GM21576 (cell line): ENCODE results near the gene DHX35.

Experiments used
- ATAC-seq: cut with Tn5 transposase; IDR thresholded peaks from one replicate; pipeline ENCODE4 v1.9.1; 2021; ENCODE audit warnings: mild to moderate bottlenecking, moderate library complexity; ENCODE audit not compliant: unreplicated experiment

Gene DHX35

DNA sequence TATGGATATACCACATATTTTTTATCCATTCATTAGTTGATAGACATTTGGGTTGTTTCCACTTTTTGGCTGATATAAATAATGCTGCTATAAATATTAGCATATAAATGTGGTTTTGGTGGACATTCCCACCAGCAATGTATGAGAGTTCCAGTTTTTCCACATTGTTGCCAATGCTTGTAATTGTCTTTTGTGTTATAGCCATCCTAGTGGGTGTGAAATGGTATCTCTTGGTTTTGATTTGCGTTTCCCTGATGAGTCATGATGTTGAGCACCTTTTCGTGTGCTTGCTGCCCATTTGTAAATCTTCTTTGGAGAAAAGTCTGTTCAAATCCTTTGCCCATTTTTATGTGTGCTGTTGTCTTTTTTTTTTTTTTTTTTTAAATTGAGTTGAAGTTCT lies 54.4 kb downstream of the DHX35 start:
- ATAC-seq: no peak

DNA sequence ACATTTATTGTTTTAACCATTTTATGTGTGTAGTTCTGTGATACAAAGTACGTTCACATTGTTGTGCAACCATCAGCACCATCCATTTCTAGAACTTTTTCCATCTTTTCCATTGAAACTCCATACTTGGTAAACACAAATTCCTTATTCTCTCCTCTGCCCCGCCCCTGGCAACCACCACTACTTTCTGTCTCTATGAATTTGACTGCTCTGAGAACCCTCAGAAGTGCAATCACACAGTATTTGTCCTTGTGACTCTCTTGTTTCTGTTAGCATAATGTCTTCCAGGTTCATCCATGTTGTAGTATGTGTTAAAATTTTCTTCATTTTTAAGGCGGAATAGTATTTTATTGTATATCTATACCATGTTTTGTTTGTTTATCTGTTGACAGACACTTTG lies 56.9 kb downstream of the DHX35 start:
- ATAC-seq: no peak

DNA sequence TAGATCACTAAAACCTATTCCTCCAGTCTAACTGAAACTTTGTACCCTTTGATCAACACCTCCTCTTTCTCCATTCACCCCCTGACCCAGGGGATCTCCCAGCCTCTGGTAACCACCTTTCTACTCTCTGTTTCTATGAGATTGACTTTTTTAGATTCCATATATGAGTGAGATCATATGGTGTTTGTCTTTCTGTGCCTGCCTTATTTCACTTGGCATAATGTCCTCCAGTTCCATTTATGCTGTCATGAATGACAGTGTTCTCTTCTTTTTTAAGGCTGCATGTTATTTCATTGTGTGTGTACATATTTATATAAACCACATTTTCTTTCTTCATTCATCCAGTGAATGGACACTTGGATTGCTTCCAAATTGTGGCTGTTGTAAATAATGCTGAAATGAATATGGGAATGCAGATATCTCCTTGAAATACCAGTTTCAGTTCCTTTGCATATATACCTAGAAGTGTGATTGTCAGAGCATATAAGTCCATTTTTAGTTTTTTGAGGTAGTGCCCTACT lies 57.7 kb downstream of the DHX35 start:
- ATAC-seq: peak; percentile 72

DNA sequence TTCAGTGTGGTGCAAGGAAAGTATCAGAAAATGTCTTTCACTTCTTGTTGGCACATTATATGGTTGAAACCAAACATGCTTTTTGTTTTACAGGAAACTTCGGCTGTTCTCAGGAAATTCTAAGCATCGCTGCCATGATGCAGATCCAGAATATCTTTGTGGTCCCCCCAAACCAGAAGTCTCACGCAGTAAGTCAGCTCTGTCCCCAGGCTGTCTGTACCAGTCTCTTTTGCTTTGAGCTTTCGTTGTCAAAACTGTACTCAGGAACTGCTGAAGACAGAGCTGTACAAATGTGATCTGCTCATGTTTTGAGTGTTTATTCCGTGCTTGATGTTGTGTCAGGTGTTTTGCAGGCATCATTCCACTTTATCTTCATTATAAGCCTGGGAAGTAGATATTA lies 59.6 kb downstream of the DHX35 start:
- ATAC-seq: no peak

DNA sequence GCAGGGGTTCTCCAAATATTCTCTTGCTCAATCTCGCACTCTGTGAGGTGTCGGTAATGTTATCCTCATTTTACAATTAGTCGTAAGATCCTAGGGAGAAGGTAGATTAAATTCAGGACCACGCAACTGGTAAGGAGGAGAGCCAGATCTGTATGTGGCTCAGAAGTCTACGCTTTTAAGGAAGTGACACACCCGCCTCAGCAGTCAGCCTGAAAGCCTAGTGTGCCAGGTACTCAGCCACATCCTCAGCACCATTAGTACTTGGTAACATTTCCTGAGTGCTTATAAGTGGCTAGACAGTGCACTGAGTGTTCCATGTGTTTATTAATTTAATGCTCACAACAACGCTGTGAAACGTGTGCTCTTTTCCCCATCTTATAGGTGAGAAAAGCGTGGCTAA lies 63.7 kb downstream of the DHX35 start:
- no peak for ATAC-seq

DNA sequence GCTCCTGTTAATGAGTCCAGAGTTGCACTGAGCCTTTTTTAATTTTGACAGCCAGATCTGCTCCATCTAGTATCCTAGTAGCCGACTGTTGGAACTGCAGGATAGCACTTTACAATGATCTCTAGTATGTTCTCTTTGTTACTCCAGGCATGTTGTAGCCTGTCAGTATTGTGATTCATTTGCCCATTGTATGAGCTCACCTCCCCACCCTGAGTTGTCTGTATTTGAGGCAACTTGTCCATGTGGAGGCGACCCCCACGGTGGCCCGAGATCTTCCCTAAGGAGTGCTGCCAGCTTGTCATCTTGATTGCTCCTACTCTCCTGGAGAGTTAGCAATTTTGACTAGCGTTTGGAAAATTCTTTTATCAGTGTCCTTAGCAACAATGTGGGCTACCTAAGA lies 67.2 kb downstream of the DHX35 start:
- ATAC-seq: no peak

DNA sequence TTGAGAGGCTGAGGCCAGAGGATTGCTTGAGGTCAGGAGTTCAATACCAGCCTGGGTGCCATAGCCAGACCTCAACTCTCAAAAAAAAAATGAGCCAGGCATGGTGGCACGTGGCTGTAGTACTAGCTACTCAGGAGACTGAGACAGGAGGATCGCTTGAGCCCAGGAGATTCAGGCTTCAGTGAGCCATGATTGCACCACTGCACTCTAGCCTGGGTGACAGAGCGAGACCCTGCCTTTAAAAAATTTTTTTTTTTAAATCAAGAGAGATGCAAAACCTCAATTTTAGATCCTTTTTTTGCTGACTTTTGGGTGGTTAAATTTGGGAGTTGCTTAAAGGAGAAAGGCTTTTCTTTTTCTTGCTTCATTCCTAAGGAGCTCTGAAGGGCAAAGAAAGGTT lies 70.9 kb downstream of the DHX35 start:
- no peak for ATAC-seq

DNA sequence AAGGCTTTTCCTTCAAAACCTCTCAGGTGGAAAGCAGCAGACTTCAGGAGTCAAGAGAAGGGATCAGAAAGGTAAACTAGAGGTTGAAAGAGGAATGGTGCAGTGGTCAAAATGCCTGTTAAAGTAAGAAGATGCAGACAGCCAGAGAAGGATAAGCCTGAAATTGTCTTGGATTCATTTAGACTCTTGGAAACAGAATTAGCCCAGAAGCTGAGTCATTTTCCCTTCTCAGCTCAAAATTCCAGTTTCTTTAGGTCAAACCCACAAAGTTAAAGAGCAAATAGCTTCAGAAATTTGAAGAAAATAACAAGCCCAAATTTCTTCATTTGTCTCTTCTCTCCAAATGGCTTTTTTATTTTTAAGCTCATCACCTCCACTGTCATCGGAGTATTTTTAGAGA lies 73.9 kb downstream of the DHX35 start:
- no peak for ATAC-seq

DNA sequence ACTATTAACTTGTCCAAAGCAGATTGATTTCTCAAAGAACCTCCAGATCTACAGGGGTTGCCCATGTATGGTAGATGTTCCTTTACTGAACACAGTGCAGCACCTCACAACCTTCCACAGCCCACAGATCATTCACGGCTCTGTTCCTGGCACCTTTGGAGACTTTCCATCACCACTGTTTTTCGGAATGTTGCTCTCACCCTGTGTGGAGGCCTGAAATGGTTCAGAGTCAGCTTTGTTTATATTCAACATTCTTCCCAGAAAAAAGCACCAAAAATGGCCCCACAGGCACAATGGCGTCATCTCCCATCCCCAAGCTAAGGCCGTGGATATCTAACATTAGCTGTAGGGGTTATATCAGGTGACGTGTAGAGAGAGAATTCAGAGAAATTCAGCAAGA lies 74.7 kb downstream of the DHX35 start:
- ATAC-seq: no peak

DNA sequence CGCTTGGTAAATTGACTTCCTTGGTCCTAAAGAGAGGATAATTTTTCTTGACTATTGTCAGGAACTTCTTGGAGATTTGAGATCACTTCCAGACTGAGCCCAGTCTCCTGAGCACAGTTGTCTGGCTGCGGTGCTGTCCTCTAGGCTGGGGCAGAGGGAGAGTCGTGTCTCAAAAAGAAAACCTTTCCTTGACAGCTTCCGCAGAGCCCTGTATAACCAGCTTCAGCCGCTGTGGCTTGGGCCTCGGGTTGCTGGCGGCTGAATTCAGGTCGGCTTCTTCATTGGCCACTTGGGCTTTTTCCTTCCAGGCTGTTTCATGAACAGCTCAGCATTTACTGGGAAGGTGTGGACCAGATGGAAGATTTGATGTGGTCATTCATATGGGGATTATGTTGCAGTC lies 75.9 kb downstream of the DHX35 start:
- no peak for ATAC-seq

DNA sequence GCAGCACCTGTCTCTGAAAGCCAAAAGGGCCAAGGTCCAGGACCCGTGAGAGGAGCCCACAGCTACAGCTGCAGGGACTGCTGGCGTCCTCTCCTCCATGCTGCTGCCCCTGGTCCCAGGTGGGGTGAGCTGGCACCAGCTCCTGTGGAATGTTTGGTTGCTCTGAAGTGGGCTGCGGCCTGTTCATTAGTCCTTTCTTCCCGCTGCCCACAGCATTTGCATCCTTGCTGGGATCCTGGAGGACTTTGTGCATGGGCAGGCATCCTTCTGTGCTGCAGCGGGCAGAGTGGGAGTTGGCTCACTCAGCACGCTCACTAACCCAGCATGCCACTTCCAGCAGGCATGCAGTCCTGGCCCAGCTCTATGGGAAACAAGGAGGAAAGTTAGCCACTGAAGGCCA lies 76.4 kb downstream of the DHX35 start:
- ATAC-seq: no peak

DNA sequence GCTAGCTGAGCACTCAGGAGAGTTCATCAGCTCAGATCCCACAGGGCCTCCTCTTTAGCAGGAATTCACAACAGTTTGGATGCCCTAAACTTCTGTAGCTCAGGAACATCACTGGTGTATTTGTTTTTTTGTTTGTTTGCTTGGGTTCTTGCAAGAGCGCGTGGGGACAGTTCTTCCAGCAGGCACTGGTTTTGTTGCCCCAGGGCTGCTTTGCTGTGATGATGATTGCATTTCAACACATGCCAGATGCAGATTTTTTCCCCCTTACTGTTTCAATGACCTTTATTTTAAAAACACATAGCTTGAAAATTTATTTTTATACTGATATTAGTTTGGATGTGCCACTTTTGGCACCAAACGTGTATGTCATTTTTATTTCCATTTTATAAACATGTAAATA lies 77.1 kb downstream of the DHX35 start:
- ATAC-seq: no peak

DNA sequence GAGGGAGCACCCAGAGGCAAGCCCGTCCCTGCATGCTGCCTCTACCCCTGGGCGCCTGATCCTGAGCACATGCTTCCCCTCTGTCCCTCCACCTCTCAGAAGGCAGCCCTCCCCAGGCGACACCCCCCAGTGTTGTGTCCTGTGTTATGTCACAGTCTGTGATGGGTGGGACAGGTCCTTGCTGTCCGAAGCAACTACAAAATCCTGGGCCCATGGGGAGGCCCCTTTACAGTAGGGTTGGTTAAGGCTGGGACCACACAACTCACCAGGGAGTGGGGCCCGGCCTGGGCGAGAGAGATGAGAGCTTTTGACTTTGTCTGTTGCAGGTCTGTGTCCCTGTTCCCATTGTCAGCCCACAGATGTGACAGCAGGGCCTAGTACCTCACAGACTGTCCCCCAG lies 78.0 kb downstream of the DHX35 start:
- no peak for ATAC-seq

DNA sequence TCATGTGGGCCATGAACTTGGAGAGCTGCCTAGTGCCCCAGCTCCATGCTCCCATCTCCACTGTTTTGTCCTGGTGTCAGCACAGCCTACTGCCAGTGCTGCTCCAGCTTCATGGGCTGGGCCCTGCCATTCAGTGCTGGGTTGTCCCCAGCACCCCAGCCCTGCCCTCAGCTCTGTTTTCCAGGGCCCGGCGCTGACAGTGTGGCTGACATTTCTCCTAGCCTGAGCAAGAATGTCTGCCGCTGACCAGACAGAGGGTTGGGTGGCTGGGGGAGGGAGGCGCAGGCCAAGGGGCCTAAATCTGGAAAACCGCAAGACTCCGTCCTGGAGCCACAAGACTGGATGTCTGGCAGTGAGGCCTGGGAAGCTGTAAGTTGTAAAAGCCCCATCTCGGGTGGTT lies 78.9 kb downstream of the DHX35 start:
- ATAC-seq: no peak

DNA sequence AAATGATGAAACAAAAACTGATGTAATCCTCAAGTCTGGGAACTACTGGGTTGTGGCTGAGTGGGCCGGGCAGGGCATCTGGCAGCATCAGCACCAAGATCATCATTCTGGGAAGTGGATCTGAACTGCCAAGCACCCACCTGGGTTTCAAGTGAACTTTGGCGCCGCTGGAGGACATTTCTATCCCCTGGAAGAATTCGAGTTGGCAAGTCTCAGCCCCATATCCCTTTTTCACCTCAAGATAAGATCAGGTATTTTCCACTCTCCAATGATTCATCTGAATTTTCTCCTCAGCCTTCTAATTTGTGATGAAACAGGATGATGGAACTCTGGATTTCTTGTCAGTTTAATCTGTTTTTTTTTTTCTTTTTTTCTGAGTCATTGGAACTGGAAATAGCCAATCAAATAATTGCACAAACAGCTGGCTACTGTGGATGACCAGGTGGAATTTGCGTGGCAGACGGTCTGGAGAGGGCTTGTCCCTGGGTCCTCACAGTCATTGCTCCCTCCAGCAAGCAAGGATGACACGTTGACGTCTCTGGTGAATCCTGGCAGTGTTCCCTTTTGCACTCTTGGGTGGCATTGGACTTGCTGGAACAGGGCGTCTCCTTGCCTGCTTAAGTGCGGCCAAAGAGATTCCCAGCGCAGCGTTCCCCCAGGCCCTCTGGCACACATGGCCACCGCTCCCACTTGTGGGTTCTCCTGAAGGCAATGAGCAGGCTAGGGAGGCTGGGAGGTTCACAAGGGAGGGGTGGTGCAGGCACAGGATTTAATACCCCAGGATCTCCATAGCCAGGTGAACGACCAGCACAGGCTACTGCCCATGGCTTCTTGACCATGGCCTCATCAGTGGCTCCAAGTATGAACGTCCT lies 80.4 kb downstream of the DHX35 start:
- ATAC-seq: no peak

DNA sequence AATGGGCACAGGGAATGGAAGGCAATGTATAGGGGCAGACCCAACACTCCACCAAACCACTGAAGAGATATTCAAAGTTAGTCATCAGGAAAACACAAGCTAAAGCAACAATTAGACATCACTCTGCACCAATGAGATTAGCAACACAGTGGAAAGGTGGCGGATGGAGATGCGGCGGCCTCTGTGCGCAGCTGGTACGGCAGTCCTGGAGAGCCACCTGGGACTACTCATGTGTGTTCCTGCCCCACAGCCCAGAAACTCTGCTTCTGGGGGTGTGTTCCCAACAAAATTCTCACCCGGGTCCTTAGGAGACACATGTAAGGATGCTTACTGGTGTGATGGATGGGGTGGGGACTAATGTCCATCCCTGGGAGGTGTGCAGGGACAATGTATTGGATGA lies 82.4 kb downstream of the DHX35 start:
- no peak for ATAC-seq

DNA sequence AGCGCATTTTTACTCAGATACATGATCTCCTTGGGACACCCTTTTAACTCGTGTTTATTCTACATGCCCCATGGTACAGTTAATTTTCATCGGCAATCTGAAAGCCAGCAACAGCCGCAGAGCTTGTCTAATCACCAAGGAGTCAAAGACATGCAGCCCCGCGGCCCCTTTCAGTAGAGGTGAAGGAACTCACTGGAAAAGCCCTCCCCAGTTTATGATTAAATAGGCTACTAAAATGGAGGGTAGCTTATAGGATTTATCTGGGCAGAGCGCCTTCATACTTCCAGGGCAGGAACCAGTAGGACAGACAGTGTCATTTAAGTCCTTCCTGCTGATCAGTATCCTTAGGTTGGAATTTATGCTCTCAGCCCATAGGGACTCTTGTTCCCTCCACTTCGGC lies 83.5 kb downstream of the DHX35 start:
- no peak for ATAC-seq

DNA sequence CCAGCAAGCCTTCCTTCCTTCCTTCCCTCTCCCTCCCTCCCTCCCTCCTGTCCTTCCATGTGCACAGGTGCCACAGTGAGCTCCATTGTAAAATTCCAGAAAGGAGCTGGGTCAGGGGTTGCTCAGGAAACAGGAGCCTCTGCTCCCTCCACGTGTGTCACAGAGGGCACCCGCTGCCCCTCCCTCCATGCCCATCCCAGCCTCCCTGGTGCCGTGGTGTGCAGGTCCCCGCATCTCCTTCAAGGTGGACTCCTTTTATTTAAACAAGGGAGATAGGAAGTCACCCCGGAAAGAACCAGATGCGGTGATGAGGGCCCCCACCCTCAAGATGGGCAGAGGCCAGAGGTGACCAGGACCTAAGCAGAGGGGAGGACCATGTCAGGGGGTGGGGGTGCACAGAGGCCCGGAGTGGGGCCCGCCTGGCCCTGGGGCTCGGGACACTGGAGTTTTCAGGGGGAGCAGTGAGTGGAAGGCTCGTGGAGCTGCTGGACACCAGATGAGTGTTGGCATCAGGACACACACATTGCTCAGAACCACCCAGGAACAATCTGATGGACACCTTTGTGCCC lies 85.4 kb downstream of the DHX35 start:
- ATAC-seq: no peak

DNA sequence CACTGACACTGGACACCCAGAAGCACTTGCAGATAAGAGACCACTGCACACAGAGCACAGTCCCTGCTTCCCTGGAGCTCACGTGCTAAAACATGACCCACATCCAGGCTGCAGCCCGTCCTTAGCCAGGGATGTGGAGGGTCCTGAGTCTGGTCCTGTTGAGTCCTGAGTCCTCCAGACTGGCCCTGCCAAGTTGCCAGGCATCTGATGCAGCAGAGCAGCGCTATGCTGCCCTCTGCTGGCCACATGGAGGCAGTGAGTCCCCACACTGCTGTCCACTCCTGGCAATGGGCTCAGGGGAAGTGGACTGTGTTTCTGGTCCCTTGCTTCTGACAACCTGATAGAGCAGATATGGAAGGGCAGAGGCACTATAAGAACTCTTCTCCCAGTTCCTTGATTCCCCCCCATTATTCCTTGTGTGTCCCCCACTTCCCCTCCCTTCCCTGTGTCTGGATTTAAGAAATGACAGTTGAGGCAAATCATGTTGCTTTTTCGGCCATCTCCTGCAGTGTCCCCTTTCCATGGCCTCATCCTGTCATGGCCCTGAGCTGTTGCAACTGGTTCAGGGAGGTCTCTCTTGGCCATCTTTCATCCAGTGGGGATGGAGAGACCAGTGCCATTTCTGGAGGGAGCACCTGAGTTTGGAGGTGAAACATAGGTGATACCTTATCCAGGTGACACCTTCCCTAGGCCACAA lies 86.0 kb downstream of the DHX35 start:
- no peak for ATAC-seq

DNA sequence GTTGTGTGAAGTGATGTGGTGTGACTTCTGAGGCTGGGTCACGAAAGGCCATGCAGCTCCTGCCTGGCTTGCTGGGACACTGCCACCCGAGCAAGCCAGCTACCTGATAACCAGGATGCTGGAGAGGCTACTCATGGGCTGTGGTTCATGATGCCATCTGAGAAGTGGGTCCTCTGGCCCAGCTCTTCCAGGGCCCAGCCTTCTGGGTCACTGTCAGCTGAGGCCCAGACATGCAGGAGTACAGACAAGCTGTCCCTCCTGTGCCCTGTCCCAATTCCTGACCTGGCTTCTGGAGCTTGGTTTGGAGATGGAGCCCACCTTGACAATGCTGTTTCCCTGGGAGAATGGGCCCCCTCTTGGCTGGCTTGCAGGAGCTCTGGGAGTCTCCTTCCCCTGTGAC lies 87.0 kb downstream of the DHX35 start:
- no peak for ATAC-seq

DNA sequence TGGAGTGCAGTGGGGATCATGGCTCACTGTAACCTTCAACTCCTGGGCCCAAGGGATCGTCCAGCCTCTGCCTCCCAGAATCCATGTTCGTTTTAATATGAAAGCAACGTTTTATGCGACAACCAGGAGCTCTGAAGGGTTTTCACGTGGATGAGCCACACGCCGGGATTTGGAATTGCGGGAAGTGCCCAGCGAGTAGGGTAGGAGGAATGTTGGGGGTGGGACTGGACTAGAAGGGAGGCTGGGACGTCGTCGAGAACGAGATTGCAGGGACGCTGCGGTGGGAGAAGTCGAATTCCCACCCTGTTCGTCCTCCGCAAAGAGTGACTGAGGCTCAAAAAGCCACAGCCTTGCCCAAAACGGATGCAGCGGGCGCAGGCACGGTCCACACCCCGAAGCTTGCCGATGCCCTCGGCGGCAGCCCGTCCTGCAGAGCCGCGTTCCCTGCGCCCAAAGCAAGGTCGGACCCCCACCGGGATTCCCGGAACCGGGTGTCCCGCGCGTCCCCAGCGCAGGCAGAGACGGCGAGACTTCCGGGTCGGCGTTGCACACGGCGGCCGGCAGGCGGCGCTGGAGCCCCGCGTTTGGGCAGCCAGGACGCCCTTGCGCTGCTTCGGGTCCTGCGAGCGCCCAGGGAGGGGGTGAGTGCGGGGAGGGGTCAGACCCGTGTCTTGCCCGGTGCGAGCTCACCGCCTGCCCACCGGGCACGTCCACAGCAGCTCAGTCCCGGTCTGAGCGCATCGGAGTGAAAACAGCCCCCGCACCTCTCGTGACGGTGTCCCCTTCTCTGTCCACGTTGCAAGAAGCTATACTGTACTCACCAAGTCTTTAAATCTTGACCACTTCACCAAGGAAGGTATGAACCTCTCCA lies 87.8 kb downstream of the DHX35 start:
- ATAC-seq: peak; percentile 63
